Loucy (cell line): ENCODE results near the gene SDC3.

Source experiments
- H2AFZ ChIP-seq: fragments of 200-600 bp; sonication (generic); 2 replicates; pipeline ENCODE4 v1.6.0; 2016; ENCODE audit warnings: antibody characterized with exemption, mild to moderate bottlenecking, low read length, moderate library complexity
- H3F3A ChIP-seq: fragments of 200-600 bp; 2 replicates; pipeline ENCODE4 v1.6.0; 2016; ENCODE audit warnings: antibody characterized with exemption, low read depth, mild to moderate bottlenecking
- H3K27me3 ChIP-seq: fragments of 200-600 bp; sonication (generic); 2 replicates; pipeline ENCODE4 v1.6.1; 2014; ENCODE audit warnings: low read length, mild to moderate bottlenecking; ENCODE audit not compliant: insufficient read depth, poor library complexity, severe bottlenecking
- H3K36me3 ChIP-seq: fragments of 200-600 bp; sonication (generic); 2 replicates; pipeline ENCODE4 v1.6.1; 2016; ENCODE audit warnings: low read length; ENCODE audit not compliant: insufficient read depth
- H3K4me1 ChIP-seq: fragments of 200-600 bp; sonication (generic); 2 replicates; pipeline ENCODE4 v1.5.1; 2014; ENCODE audit warnings: low read length, mild to moderate bottlenecking; ENCODE audit not compliant: insufficient read depth, poor library complexity, severe bottlenecking
- H3K4me2 ChIP-seq: fragments of 200-600 bp; sonication (generic); 2 replicates; pipeline ENCODE4 v1.6.0; 2014; ENCODE audit warnings: antibody characterized with exemption, low read length, low read depth, mild to moderate bottlenecking; ENCODE audit not compliant: poor library complexity, severe bottlenecking
- H3K4me3 ChIP-seq: fragments of 200-600 bp; sonication (generic); 2 replicates; pipeline ENCODE4 v1.5.1; 2014; ENCODE audit warnings: low read length, mild to moderate bottlenecking, mixed read lengths; ENCODE audit not compliant: poor library complexity, severe bottlenecking
- H3K79me2 ChIP-seq: fragments of 200-600 bp; sonication (generic); 2 replicates; pipeline ENCODE4 v1.6.1; 2014; ENCODE audit warnings: low read length; ENCODE audit not compliant: insufficient read depth
- H3K9ac ChIP-seq: fragments of 200-600 bp; sonication (generic); 2 replicates; pipeline ENCODE4 v1.6.0; 2014; ENCODE audit warnings: mild to moderate bottlenecking, low read depth, low read length, moderate library complexity; ENCODE audit not compliant: poor library complexity, severe bottlenecking
- H3K9me2 ChIP-seq: fragments of 200-600 bp; sonication (generic); replicated peaks from 2 replicates; pipeline ENCODE4 v1.6.1; 2016; ENCODE audit warnings: low read depth, low read length, mixed read lengths
- H3K9me3 ChIP-seq: fragments of 200-600 bp; sonication (generic); 2 replicates; pipeline ENCODE4 v1.6.1; 2014; ENCODE audit warnings: mild to moderate bottlenecking, antibody characterized with exemption, low read length, low read depth; ENCODE audit not compliant: insufficient read depth
- H4K20me1 ChIP-seq: fragments of 200-600 bp; sonication (generic); 2 replicates; pipeline ENCODE4 v1.6.0; 2014; ENCODE audit warnings: antibody characterized with exemption, low read length, mild to moderate bottlenecking; ENCODE audit not compliant: insufficient read depth, poor library complexity, severe bottlenecking
- EZH2phosphoT487 ChIP-seq: fragments of 200-600 bp; IDR thresholded peaks from 2 replicates; pipeline ENCODE4 v1.6.1; 2018; ENCODE audit warnings: antibody characterized with exemption, mild to moderate bottlenecking, moderate library complexity, borderline replicate concordance
- TF ChIP-seq, protein P1 (sequence below): fragments of 200-600 bp; sonication (generic); conservative IDR thresholded peaks from 2 replicates; pipeline ENCODE4 v1.5.1; 2014; ENCODE audit warnings: mild to moderate bottlenecking, antibody characterized with exemption, low read length

Gene SDC3

DNA sequence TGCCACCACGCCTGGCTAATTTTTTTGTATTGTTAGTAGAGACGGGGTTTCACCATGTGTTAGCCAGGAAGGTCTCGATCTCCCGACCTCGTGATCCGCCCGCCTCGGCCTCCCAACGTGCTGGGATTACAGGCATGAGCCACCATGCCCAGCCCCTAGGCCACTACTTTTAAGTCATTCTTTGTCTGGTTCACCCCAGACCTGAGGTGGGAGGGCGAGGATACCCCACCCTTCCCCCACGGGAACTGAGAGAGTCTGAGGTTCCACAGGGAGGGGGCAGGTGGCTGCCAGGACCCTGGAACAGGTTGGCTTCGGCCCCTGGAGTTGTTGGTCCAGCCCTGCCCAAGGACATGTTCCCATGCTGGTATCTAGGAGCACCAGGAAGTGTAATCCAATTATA, 7.7 kb upstream of the SDC3 start:
- no peak overlapping the region for H2AFZ ChIP-seq

DNA sequence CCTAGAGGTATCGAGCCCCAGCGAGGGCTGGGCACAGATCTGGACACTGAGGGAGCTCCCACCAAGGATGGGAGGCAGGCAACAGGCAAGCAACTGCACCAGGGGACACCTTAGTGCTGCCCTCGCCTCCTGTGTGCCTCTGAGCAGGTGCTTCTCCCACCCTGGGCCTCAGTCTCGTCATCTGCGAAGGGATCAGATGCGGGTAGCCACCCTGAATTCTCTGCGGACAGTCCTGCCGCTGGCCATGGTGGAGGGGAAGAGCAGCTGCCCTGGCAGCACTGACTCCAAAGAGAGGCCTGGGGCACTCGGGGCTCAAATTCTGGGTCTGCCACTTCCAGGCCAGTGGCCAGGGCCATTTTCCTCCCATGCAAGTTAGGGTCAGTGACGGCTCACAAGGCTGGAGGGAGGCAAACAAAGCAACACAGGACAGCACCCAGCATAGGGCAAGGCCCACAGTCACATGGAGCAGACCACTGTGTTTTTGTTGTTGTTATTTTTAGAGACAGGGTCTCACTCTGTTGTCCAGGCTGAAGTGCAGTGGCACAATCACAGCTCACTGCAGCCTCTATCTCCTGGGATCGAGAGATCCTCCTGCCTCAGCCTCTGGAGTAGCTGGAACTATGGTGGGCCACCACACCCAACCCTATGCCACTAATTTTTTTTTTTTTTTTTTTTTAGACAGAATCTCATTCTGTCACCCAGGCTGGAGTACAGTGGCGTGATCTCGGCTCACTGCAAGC, 7.1 kb upstream of the SDC3 start:
- Histone ChIP-seq H3K9me2 (no peaks in the 10 kb centered on the region), H4K20me1 (no peaks in the 10 kb centered on the region), H3K4me3 (no peak overlapping the region), H3K36me3 (no peaks in the 10 kb centered on the region), H3K4me2 (no peak overlapping the region), H3K4me1 (peaks cover 38% of the 10 kb centered on the region), H3K9me3 (no peaks in the 10 kb centered on the region), H3K27me3 (no peaks in the 10 kb centered on the region), H2AFZ (no peak overlapping the region), H3K9ac (no peak overlapping the region), H3F3A (peaks cover 8% of the 10 kb centered on the region), H3K79me2 (no peaks in the 10 kb centered on the region)
- TF ChIP-seq, protein P1, sequence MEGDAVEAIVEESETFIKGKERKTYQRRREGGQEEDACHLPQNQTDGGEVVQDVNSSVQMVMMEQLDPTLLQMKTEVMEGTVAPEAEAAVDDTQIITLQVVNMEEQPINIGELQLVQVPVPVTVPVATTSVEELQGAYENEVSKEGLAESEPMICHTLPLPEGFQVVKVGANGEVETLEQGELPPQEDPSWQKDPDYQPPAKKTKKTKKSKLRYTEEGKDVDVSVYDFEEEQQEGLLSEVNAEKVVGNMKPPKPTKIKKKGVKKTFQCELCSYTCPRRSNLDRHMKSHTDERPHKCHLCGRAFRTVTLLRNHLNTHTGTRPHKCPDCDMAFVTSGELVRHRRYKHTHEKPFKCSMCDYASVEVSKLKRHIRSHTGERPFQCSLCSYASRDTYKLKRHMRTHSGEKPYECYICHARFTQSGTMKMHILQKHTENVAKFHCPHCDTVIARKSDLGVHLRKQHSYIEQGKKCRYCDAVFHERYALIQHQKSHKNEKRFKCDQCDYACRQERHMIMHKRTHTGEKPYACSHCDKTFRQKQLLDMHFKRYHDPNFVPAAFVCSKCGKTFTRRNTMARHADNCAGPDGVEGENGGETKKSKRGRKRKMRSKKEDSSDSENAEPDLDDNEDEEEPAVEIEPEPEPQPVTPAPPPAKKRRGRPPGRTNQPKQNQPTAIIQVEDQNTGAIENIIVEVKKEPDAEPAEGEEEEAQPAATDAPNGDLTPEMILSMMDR: no peak
- TF ChIP-seq EZH2phosphoT487: no peak

More for the DNA sequence above, 7.7 kb upstream of the SDC3 start:
- H3K4me2 ChIP-seq: no peak overlapping the region
- no peaks in the 10 kb centered on the region for H3K9me3 ChIP-seq
- no peaks in the 10 kb centered on the region for H3K27me3 ChIP-seq
- peaks cover 8% of the 10 kb centered on the region for H3F3A ChIP-seq
- H3K36me3 ChIP-seq: no peaks in the 10 kb centered on the region
- H3K9ac ChIP-seq: no peak overlapping the region
- H3K4me3 ChIP-seq: no peak overlapping the region
- TF ChIP-seq, protein P1: no peak
- no peak for TF ChIP-seq EZH2phosphoT487
- peaks cover 38% of the 10 kb centered on the region for H3K4me1 ChIP-seq
- no peaks in the 10 kb centered on the region for H4K20me1 ChIP-seq
- no peaks in the 10 kb centered on the region for H3K79me2 ChIP-seq
- H3K9me2 ChIP-seq: no peaks in the 10 kb centered on the region

DNA sequence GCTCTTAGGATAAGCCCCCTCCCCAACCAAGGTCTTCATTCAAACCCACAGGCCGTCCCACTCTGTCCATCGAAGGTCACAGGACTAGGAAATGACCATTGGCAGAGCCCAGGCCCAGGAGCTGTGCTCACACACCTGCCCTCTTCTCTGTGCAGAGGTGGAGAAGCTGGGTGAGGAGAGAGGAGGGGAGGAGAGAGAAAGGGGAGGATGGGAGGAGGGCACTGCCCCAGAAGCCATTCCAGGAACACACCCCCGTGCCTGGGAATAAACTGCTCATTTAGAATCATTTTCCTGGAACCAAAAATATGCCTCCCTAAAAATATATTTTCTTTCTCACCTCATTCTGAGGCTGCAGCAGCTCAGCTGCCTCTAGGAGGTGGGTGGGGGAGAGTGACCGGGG, 6.4 kb upstream of the SDC3 start:
- H3K9ac ChIP-seq: no peak overlapping the region
- H3K79me2 ChIP-seq: no peaks in the 10 kb centered on the region
- peaks cover 35% of the 10 kb centered on the region for H3K4me1 ChIP-seq
- no peak for TF ChIP-seq EZH2phosphoT487
- TF ChIP-seq, protein P1: no peak
- H3K4me2 ChIP-seq: no peak overlapping the region
- H3K36me3 ChIP-seq: no peaks in the 10 kb centered on the region
- peaks cover 8% of the 10 kb centered on the region for H3F3A ChIP-seq
- H3K27me3 ChIP-seq: no peaks in the 10 kb centered on the region
- H4K20me1 ChIP-seq: no peaks in the 10 kb centered on the region
- no peak overlapping the region for H2AFZ ChIP-seq
- no peak overlapping the region for H3K4me3 ChIP-seq
- no peaks in the 10 kb centered on the region for H3K9me2 ChIP-seq
- H3K9me3 ChIP-seq: no peaks in the 10 kb centered on the region
